NCI-H345 (cell line): Measurements from ENCODE around the gene PDGFC.
"Not testable (repeated sequence)": the region's sequence is repeated elsewhere in the genome, so short reads cannot be mapped to it uniquely, and the experiment has no call there.

ENCODE experiments used
- DNase-seq: peaks from one replicate; lab custom pipeline; 2025; lab: John Stamatoyannopoulos, UW

PDGFC gene

GRCh38 chr4:156950948-156951347, 20.7 kb downstream of the PDGFC start:
- DNase-seq: no peak

GRCh38 chr4:156950090-156950489, 21.5 kb downstream of the PDGFC start:
- DNase-seq: no peak

DNA sequence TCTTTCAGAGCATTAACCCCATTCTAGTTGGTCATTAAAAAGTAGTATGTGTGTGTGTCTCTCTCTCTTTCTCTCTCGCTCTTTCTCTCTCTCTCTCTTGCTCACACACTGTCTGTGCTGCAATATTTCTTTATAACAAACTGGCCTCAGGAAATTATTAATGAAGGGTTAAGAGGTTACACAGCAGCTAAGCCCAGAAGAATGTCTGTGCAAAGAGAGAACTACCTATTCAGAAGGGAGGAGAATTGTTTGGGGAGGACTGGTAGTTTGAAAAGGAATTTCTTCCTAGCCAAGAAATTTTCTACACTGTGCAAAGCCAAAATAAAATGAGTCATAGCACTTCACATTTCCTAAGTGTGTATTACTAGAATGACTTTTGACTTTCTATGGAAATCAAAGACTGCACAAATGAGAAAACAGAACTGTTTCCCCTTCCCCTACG, 22.2 kb downstream of the PDGFC start:
- DNase-seq: no peak

DNA sequence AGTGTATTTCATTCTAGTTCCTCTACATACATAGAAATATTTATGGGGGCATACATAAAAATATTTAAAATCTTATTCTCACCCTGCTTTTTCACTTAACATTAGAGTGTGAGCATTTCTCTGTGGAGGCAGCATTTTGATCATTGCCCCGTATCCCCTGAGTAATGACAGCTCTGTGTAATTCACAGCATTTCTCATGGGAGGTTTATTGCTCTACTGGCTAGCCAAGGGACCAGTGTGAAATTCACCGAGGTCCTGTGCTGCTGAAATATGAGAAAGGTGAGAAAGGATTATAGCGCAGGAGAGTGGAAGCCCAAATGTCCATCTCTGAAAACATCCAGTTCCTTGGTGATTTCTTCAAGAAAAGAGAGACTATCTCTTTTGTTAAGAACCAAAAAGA, 22.9 kb downstream of the PDGFC start:
- DNase-seq: no peak

DNA sequence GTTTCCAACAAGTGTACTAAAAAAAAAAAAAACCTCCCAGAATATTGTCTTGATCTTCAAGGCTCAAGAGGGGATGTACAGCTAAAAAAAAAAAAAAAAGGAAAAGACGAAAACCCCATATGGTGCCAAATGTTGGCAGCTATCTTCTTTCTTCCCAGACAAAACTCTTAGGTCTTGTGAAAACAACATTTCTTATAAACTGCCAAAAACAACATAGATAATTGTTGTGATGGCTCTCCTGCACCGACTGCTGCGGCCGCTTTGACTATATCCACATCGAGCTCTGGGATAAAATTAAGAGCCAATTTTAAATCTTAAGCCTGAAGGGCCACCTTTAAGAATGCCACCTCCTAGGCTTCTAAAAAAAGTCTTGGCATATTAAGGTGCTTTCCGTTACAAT, 23.5 kb downstream of the PDGFC start:
- no peak for DNase-seq

- DNase-seq: no peak
Measured at GRCh38 chr4:156946516-156947424, 24.8 kb downstream of the PDGFC start.

DNA sequence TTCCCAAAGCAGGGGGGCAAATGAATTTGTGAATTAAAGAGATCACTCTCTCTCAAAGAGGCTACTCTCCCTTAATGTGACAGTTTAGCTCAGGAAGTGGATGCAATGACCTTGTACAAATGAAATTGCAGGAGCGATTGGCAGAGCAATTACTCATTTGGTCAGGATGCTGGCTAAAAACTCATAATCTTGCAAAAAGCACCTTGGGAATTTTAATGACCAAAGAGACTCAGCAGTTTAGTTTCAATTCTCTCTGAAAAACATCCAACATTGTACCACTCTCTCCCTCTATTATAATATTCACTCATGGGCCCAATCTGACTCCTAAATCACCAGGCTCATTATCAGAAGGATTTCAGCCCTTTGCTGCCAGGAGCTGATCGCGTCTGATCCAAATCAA, 26.1 kb downstream of the PDGFC start:
- DNase-seq: no peak

DNA sequence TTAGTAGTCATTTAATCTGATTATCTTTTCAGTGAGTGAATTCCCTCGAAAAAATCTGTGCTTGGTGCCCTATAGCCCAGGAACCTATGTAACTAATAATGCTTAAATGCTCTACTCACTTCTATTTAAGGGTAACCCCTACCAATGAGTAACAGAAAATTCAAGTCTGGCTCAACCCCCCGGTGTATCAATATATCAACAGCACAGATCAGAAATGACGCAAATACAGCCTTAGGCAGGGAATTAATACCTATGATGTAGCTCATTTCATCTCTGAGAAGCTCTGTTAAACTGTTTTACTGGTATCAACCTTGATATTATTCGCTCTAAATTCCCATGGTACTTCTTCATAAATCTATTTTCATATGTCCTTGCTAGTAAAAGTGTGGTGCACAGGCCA, 28.6 kb downstream of the PDGFC start:
- no peak for DNase-seq

- peak; percentile 62 for DNase-seq
Measured at GRCh38 chr4:156941940-156942548, 29.6 kb downstream of the PDGFC start.

DNA sequence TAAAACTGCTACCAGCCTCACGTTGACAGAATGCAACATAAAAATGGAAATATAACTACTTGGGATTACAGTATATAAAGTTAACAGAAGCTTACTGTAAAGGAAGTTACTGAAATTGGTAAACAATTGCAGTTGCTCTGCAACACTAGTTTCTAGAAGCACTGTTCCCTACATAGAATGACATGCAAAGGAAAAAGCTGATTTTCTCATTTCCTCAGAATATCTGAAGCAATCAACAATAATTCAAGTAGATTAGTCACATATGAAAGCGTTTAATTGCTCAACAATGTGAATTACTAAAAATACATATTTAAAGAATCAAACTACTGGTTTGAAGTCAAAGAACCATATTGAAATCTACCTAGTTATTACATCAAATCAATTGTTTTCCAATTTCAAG, 31.8 kb downstream of the PDGFC start:
- DNase-seq: no peak

GRCh38 chr4:156939139-156939538, 32.5 kb downstream of the PDGFC start:
- DNase-seq: no peak

GRCh38 chr4:156934259-156934635, 37.4 kb downstream of the PDGFC start:
- no peak for DNase-seq

GRCh38 chr4:156933633-156934258, 37.9 kb downstream of the PDGFC start:
- no peak for DNase-seq

- not testable (repeated sequence) for DNase-seq
Measured at GRCh38 chr4:156932360-156932759, 39.2 kb downstream of the PDGFC start.

- DNase-seq: no peak
Measured at GRCh38 chr4:156931267-156931666, 40.3 kb downstream of the PDGFC start.

GRCh38 chr4:156929386-156930105, 42.1 kb downstream of the PDGFC start:
- DNase-seq: no peak

DNA sequence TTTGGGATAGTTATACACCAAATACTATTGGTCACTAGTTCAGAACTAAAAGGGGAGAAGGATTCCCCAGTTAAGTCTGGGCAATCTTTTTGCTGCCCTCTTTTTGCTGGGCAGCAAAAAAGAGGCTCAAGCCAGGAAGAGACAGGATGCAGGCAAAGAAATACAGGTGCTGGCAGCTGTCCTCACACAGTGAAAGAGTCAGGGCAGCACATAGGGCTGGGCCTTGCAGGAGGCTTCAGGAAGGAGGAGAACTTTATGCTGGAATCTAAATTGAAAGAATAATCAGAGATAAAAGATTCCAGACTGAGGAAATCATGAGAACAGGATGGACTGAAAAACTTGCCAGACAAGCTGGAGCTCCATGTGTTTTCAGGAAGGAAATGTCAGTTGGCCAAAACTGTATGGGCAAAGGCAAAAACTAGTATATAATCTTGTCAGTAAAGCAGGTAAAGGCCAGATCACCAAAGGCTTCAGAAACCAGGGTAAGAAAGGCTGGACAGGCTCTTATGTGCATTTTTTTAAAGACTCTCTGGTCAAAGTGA, 46.8 kb downstream of the PDGFC start:
- DNase-seq: no peak

DNA sequence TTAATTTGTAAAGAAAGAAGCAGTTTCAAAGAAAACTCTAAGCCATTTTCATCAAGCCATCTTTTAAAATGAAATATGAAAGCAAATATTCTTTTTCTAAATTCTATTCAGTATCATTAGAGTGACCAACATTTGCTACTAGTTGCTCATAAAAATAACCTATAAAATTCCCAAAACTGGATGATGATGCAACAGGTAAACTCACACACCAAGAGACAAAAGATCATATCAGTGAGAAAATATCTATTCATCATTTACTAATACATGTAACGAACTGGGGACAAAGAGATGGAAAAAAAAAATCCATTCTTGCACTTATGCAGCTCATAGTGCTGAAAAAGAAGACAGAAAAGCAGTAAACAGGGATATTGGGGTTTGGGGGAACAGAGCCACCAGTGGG, 48.1 kb downstream of the PDGFC start:
- DNase-seq: no peak

DNA sequence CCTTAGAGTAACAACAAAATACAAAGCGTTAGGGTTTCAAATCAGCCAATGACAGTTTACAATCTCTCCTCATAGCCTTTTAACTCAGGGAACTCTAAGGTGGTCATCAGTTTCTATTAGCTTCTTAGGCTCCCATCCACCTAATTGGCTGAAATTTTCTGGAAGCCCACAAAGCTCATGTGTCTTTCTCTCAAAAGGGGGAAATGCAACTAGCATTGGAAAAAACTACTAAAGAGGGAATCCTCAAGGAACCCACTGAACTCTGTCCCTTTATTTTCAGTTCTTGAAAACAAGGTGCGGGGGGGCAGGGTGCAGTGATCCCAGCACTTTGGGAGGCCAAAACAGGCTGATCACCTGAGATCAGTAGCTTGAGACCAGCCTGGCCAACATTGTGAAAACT, 56.4 kb downstream of the PDGFC start:
- no peak for DNase-seq

DNA sequence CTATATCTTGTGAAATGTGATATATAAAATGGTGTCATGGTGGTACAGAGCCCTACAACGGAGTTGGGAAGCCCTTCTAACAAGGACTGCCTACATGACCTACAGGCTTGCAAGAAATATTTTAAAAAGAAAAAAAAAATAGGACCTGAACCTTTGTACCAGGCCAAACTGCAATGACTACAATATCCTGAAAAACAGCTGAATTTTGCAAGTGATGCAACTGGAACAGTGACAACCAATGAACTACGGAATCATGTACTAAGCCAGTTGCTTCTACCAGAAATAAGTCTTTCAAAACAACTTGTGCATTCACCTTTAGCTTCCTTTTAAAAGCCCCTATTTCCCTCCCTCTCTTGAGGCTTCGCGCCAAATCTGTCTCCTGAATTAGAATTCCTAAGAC, 58.4 kb downstream of the PDGFC start:
- no peak for DNase-seq

DNA sequence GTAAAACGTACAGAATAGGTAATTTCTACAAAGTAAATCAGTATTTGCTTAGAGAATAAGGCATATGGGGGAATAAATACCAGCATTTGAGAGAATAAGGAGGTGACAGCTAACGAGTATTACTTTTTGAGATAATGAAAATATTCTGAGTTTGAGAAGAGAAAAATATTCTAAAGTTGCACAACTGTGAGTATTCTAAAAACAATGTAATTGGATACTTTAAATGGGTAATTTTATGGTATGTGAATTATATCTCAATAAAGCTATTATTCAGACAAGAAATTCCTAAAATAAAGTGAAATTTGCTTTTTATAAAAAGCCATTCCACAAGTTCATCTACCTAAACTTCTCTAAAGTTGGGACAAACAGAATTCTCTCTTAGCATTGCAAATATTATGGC, 62.6 kb downstream of the PDGFC start:
- DNase-seq: no peak

DNA sequence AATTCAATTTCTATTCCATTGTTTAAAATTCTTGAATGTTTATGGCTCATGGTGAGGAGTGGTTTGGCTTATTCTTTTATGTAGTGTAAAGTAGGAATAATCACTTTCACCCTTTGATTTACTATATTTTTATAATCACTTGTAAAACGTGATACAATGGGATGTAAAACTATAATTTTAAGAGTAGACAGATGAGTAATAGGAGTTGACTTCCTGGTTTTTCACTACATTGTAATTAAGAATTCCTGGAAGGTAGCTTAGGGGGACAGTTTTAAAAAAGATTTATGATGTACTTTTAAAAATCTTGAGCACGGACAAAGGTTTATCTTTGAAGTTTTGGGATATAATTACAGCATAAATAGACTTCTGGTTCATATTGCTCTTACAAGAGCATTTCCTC, 65.3 kb downstream of the PDGFC start:
- DNase-seq: no peak
